ENCODE results near the gene C16orf78. TPM values are rescaled to one million over a fixed set of nuclear protein-coding genes. Genes with fewer than 3 reads are reported as not detected.

C16orf78 gene
- total RNA-seq, 1 experiment from 2014 or later = not detected

GRCh38 chr16:49365711-49366509, 7.7 kb upstream of the C16orf78 start:
- Mint-ChIP-seq H3K9me3 (peaks cover 19% of the 10 kb centered on the region), H3K36me3 (peaks cover 18% of the 10 kb centered on the region), H3K4me1 (peaks cover 69% of the 10 kb centered on the region), H3K4me3 (no peak overlapping the region), H3K27ac (0 out of 2 replicates have a peak overlapping the region, but pooled peaks have one; percentile 81), H3K27me3 (ENCODE audit: low read depth) (peaks cover 12% of the 10 kb centered on the region)
- ChIA-PET CTCF (interaction anchor here (1.2 kb wide), 1 partner anchor 17 kb away, joined by 4 read pairs; no protein-coding TSS in a partner anchor), POLR2A (no interaction called here)
- no peak for TF ChIP-seq ZNF232 (CRISPR knock-in tag; IDR thresholded peaks at IDR 0.05)
- TF ChIP-seq, protein P1, sequence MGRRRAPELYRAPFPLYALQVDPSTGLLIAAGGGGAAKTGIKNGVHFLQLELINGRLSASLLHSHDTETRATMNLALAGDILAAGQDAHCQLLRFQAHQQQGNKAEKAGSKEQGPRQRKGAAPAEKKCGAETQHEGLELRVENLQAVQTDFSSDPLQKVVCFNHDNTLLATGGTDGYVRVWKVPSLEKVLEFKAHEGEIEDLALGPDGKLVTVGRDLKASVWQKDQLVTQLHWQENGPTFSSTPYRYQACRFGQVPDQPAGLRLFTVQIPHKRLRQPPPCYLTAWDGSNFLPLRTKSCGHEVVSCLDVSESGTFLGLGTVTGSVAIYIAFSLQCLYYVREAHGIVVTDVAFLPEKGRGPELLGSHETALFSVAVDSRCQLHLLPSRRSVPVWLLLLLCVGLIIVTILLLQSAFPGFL (CRISPR knock-in tag; IDR thresholded peaks at IDR 0.05; ENCODE audit: borderline replicate concordance) = no peak
- TF ChIP-seq MAX (CRISPR knock-in tag; IDR thresholded peaks at IDR 0.05) = no peak
- TF ChIP-seq IRF2 (CRISPR knock-in tag; IDR thresholded peaks at IDR 0.05; ENCODE audit: borderline replicate concordance, low read depth) = no peak
- no peak for TF ChIP-seq ZNF512 (CRISPR knock-in tag; IDR thresholded peaks at IDR 0.05; ENCODE audit: borderline replicate concordance)
- DNase-seq (ENCODE audit: low spot score) = no peak
- no peak for ATAC-seq

- POLR2A ChIA-PET = no interaction called here
- Mint-ChIP-seq H3K4me1 (peaks cover 69% of the 10 kb centered on the region), H3K9me3 (peaks cover 19% of the 10 kb centered on the region), H3K27ac (peak overlapping the region; percentile 61), H3K4me3 (no peak overlapping the region; the same call in 1 of the 2 replicates), H3K27me3 (ENCODE audit: low read depth) (peaks cover 12% of the 10 kb centered on the region), H3K36me3 (peaks cover 18% of the 10 kb centered on the region)
- CTCF ChIA-PET = interaction anchor here (1.2 to 1.7 kb wide), 2 partner anchors 18 to 84 kb away, joined by 4 to 6 read pairs; no protein-coding TSS in a partner anchor
- TF ChIP-seq SMAD4 (CRISPR knock-in tag; IDR thresholded peaks at IDR 0.05) (no peak), USF1 (CRISPR knock-in tag; IDR thresholded peaks at IDR 0.05) (no peak), ATF2 (CRISPR knock-in tag; IDR thresholded peaks at IDR 0.05; ENCODE audit: borderline replicate concordance, low read depth) (no peak), ARID4B (CRISPR knock-in tag; IDR thresholded peaks at IDR 0.05; ENCODE audit: borderline replicate concordance) (no peak), ELF4 (CRISPR knock-in tag; IDR thresholded peaks at IDR 0.05; ENCODE audit: low read depth) (no peak), ZNF317 (CRISPR knock-in tag; IDR thresholded peaks at IDR 0.05; ENCODE audit: borderline replicate concordance, low read depth) (no peak), ZNF232 (CRISPR knock-in tag; IDR thresholded peaks at IDR 0.05) (no peak)
- no peak for ATAC-seq
- DNase-seq (ENCODE audit: low spot score) = no peak
These were observed 6.9 kb upstream of the C16orf78 start for GRCh38 chr16:49366669-49367068.

All from WTC11 (cell line).